Spleen (tissue), 7 donors: ENCODE measurements around the gene ALCAM.

ENCODE experiments used
- CTCF ChIP-seq, 11 experiments: fragments of 200-600 bp in 7 of 11; fragments of 450-650 bp in 4 of 11; sonication (generic) in 4 of 11; IDR thresholded peaks in 8 of 11; conservative IDR thresholded peaks in 3 of 11; 1 replicate in 7 of 11; 2 replicates in 4 of 11; pipeline versions ENCODE4 v1.4.0 to v1.8.0; 2016 to 2021; ENCODE audit warnings: antibody characterized with exemption in 11 of 11, inconsistent platforms in 4 of 11, mild to moderate bottlenecking in 1 of 11
- POLR2A ChIP-seq, 3 donors: fragments of 450-650 bp; IDR thresholded peaks; one replicate each; pipeline ENCODE4 v1.5.1; 2017; ENCODE audit warnings: antibody characterized with exemption in 3 of 3, mild to moderate bottlenecking in 1 of 3
- POLR2AphosphoS5 ChIP-seq, 3 donors: sonication (generic); formaldehyde crosslinking; IDR thresholded peaks; one replicate each; pipeline ENCODE4 v1.5.1; 2017; ENCODE audit warnings: antibody characterized with exemption in 3 of 3
- donor health status: DM: no; HTN: no; CAD: no; lungs with moderate emphysema.
- donor health status: DM: no; HTN: no; CAD: no.
- donor health status: DM: no; HTN: no; CAD: no.

GRCh38 chr3:105561876-105562275 lies 195.2 kb downstream of the ALCAM start:
- TF ChIP-seq POLR2A (IDR thresholded peaks at IDR 0.05), result no peak
- no peak for TF ChIP-seq CTCF (IDR thresholded peaks at IDR 0.05 in 8 of 11, conservative IDR thresholded peaks at IDR 0.05 in 3 of 11)
- no peak for TF ChIP-seq POLR2AphosphoS5 (IDR thresholded peaks at IDR 0.05)
